ENCODE data around the gene GINM1.
A peak's percentile ranks its signal among the peaks of the same experiment; 100 is the strongest.

GINM1 gene, protein sequence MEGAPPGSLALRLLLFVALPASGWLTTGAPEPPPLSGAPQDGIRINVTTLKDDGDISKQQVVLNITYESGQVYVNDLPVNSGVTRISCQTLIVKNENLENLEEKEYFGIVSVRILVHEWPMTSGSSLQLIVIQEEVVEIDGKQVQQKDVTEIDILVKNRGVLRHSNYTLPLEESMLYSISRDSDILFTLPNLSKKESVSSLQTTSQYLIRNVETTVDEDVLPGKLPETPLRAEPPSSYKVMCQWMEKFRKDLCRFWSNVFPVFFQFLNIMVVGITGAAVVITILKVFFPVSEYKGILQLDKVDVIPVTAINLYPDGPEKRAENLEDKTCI

DNA sequence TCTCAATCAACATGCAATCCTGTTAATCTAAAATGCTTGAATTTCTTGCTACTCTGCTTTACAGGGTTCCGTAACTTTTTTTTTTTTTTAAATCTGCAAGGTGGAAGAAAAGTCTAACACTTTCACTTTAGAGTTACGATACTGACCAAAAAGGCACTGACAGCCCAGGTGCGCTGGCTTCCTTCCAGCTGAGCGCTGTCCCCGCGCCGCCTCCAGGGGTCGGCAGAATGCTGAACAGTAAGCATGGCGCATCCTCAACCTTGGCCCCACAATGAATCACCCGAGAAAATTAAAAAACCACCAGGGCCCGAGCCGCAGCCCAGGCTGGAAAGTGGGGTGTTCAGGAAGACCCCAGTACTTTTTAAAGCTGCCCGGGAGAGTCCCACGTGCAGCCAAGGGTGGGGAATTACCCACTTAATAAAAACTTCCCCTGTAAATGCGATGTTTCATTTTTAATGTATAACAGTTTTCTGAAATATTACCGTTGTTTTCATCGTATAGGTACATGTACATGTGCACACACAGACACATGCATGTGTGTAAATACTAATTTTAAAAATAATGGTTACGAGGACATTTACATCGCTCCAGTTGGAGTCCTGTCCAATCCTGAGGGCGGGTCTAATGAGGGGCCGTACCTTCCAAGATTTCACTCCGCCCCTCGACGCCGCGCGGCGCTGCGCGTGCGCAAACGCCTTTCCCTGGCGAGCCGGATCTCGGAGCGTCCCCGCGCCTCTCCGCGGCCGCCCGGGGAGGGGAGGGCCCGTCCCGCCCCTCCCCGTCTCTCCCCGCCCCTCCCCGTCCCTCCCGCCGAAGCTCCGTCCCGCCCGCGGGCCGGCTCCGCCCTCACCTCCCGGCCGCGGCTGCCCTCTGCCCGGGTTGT lies at the start of gene GINM1:
Gene GINM1 (plus strand): TSS at position 849 of the 883 bp plus-strand sequence. CDS start 40 bp downstream, outside the sequence.
- Histone ChIP-seq H3K4me3 (ENCODE audit: insufficient read length, low read depth) (peak within 1 kb of the TSS; percentile 90), H3K27me3 (ENCODE audit: insufficient read depth, insufficient read length) (peaks cover 2% of the 10 kb centered on the region), H3K9ac (ENCODE audit: insufficient read length, low read depth) (peak within 1 kb of the TSS; percentile 90), H3K9me3 (ENCODE audit: insufficient read depth, low read length) (no peaks in the 10 kb centered on the region), H3K36me3 (ENCODE audit: insufficient read depth, insufficient read length, low read length) (no peaks in the 10 kb centered on the region), H3K4me1 (ENCODE audit: insufficient read depth, insufficient read length) (no peaks in the 10 kb centered on the region)
- peak; percentile 82 for DNase-seq (ENCODE audit: low read depth, low spot score)
- TF ChIP-seq SUZ12 (IDR thresholded peaks at IDR 0.05; ENCODE audit: extremely low read depth, insufficient read depth, insufficient read length) (no peak), YY1 (IDR thresholded peaks at IDR 0.05; ENCODE audit: insufficient read depth, insufficient read length) (no peak), ZNF274 (IDR thresholded peaks at IDR 0.05; ENCODE audit: low read depth, low read length) (no peak)

DNA sequence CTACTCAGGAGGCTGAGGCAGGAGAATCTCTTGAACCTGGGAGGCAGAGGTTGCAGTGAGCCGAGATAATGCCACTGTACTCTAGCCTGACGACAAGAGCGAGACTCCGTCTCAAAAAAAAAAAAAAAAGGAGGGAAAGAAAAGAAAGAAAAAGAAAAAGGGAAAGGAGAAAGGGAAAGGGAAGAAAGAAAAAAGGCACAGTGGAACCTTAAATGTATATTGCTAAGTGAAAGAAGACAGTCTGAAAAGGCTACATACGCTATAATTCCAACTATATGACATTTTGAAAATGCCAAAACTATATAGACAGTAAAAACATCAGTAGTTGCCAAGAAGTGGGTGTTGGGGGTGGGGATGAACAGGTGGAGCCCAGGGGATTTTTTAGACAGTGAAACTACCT lies 36.5 kb upstream of the GINM1 start:
- no peaks in the 10 kb centered on the region for H3K4me1 ChIP-seq (ENCODE audit: insufficient read depth, insufficient read length)
- no peaks in the 10 kb centered on the region for H3K27me3 ChIP-seq (ENCODE audit: insufficient read depth, insufficient read length)
- no peak for DNase-seq (ENCODE audit: low read depth, low spot score)
- no peak overlapping the region for H3K9ac ChIP-seq (ENCODE audit: insufficient read length, low read depth)
- TF ChIP-seq YY1 (IDR thresholded peaks at IDR 0.05; ENCODE audit: insufficient read depth, insufficient read length) (no peak), SUZ12 (IDR thresholded peaks at IDR 0.05; ENCODE audit: extremely low read depth, insufficient read depth, insufficient read length) (no peak), ZNF274 (IDR thresholded peaks at IDR 0.05; ENCODE audit: low read depth, low read length) (no peak)
- no peak overlapping the region for H3K4me3 ChIP-seq (ENCODE audit: insufficient read length, low read depth)
- peaks cover 54% of the 10 kb centered on the region for H3K36me3 ChIP-seq (ENCODE audit: insufficient read depth, insufficient read length, low read length)
- H3K9me3 ChIP-seq (ENCODE audit: insufficient read depth, low read length), result no peaks in the 10 kb centered on the region

DNA sequence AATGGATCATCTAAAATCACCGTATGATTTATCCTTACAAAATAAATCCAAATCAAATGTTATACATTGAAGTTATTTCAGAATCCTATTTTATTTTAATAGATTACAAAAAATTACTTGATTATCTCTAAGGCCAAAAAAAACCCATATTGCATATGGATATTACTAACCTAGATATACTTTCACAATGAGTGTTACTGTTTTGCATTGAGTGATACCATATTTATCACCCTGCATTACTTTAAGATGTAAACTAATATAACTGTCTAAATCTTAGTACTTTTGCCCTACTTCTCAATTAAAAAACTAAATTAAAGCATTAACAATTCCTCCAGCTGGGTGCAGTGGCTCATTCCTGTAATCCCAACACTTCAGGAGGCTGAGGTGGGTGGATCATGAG lies 31.4 kb upstream of the GINM1 start:
- Histone ChIP-seq H3K27me3 (ENCODE audit: insufficient read depth, insufficient read length) (no peaks in the 10 kb centered on the region), H3K9ac (ENCODE audit: insufficient read length, low read depth) (no peak overlapping the region), H3K9me3 (ENCODE audit: insufficient read depth, low read length) (no peaks in the 10 kb centered on the region), H3K4me1 (ENCODE audit: insufficient read depth, insufficient read length) (no peaks in the 10 kb centered on the region), H3K36me3 (ENCODE audit: insufficient read depth, insufficient read length, low read length) (peaks cover 62% of the 10 kb centered on the region), H3K4me3 (ENCODE audit: insufficient read length, low read depth) (no peak overlapping the region)
- TF ChIP-seq SUZ12 (IDR thresholded peaks at IDR 0.05; ENCODE audit: extremely low read depth, insufficient read depth, insufficient read length) (no peak), ZNF274 (IDR thresholded peaks at IDR 0.05; ENCODE audit: low read depth, low read length) (no peak), YY1 (IDR thresholded peaks at IDR 0.05; ENCODE audit: insufficient read depth, insufficient read length) (no peak)
- DNase-seq (ENCODE audit: low read depth, low spot score), result no peak

DNA sequence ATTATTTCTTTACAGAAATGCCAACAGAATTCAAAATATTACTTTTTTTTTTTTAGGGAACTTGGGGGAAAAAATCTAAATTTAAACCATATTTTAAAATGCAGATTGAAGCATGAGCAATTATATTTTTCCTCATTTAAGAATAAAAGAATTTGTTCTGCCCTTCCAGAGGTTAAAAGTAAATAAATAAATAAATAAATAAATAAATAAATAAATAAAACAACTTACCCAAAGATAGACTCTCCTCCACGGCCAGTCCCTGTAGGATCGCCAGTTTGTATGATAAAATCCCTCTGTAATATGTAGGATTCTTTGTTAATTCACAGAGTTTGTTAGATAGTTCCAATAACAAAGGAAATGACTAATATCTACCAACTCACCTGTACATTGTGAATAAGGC lies 25.0 kb upstream of the GINM1 start:
- TF ChIP-seq YY1 (IDR thresholded peaks at IDR 0.05; ENCODE audit: insufficient read depth, insufficient read length), result no peak
- TF ChIP-seq SUZ12 (IDR thresholded peaks at IDR 0.05; ENCODE audit: extremely low read depth, insufficient read depth, insufficient read length), result no peak
- no peak for TF ChIP-seq ZNF274 (IDR thresholded peaks at IDR 0.05; ENCODE audit: low read depth, low read length)
- Histone ChIP-seq H3K4me3 (ENCODE audit: insufficient read length, low read depth) (no peak overlapping the region), H3K27me3 (ENCODE audit: insufficient read depth, insufficient read length) (no peaks in the 10 kb centered on the region), H3K36me3 (ENCODE audit: insufficient read depth, insufficient read length, low read length) (peaks cover 38% of the 10 kb centered on the region), H3K9ac (ENCODE audit: insufficient read length, low read depth) (no peak overlapping the region), H3K9me3 (ENCODE audit: insufficient read depth, low read length) (no peaks in the 10 kb centered on the region), H3K4me1 (ENCODE audit: insufficient read depth, insufficient read length) (no peaks in the 10 kb centered on the region)
- no peak for DNase-seq (ENCODE audit: low read depth, low spot score)

DNA sequence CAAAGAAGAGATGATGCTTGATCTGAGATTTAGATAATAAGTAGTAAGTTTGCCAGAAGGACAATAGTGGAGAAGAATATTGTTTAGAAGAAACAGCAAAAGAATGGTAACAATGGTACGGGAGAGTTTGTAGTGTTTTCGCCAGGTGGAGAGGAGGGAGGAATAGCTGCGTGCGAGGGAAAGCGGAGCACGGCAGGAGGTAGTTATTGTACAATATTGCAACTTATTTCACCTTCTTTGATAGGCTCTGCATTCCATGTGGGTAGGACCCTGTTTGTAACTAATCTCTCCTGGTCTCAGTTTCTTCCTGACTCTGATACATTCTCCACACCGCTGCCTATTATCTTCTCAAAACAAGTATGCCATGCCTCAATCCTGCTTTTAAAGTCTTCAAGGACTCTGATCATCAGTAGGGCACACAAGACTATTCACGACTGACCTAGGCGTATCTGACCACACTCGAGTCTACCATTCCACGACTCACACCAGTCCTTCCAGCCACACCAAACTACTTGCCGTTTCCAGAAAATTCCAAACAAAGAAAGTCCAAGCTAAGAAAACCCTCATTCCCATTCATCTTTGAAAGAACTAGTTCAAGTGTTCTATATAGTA lies 21.4 kb upstream of the GINM1 start:
- H3K27me3 ChIP-seq (ENCODE audit: insufficient read depth, insufficient read length), result no peaks in the 10 kb centered on the region
- peaks cover 10% of the 10 kb centered on the region for H3K36me3 ChIP-seq (ENCODE audit: insufficient read depth, insufficient read length, low read length)
- no peak for DNase-seq (ENCODE audit: low read depth, low spot score)
- H3K9ac ChIP-seq (ENCODE audit: insufficient read length, low read depth), result peak overlapping the region; percentile 95
- no peaks in the 10 kb centered on the region for H3K4me1 ChIP-seq (ENCODE audit: insufficient read depth, insufficient read length)
- TF ChIP-seq SUZ12 (IDR thresholded peaks at IDR 0.05; ENCODE audit: extremely low read depth, insufficient read depth, insufficient read length) (no peak), YY1 (IDR thresholded peaks at IDR 0.05; ENCODE audit: insufficient read depth, insufficient read length) (no peak), ZNF274 (IDR thresholded peaks at IDR 0.05; ENCODE audit: low read depth, low read length) (no peak)
- no peaks in the 10 kb centered on the region for H3K9me3 ChIP-seq (ENCODE audit: insufficient read depth, low read length)
- peak overlapping the region; percentile 86 for H3K4me3 ChIP-seq (ENCODE audit: insufficient read length, low read depth)

DNA sequence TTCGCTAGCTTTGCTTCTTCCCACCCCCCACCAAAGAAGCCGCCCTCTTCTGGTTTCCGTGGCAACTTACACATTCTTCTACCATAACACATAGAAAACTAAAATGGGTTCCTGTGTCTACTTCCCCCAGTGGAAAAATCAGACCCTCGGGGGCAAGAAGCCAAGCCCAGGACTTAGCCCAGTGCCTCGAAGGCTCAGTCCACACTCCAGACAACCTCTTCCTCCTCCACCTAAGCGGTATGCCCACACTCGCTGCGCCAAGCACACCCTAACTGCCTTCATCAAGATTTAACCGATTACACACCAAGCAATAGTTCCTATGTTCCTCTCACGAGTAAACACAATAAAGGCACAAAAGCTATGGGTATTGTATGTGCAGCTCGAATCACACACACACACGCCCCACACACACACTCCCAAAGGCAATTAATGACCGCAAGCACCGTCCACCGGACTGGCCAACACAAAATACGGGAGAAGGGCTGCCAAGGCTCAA lies 20.9 kb upstream of the GINM1 start:
- Histone ChIP-seq H3K36me3 (ENCODE audit: insufficient read depth, insufficient read length, low read length) (peaks cover 5% of the 10 kb centered on the region), H3K27me3 (ENCODE audit: insufficient read depth, insufficient read length) (no peaks in the 10 kb centered on the region), H3K9ac (ENCODE audit: insufficient read length, low read depth) (peak overlapping the region; percentile 95), H3K4me3 (ENCODE audit: insufficient read length, low read depth) (peak overlapping the region; percentile 86), H3K9me3 (ENCODE audit: insufficient read depth, low read length) (no peaks in the 10 kb centered on the region), H3K4me1 (ENCODE audit: insufficient read depth, insufficient read length) (no peaks in the 10 kb centered on the region)
- TF ChIP-seq SUZ12 (IDR thresholded peaks at IDR 0.05; ENCODE audit: extremely low read depth, insufficient read depth, insufficient read length), result no peak
- TF ChIP-seq ZNF274 (IDR thresholded peaks at IDR 0.05; ENCODE audit: low read depth, low read length), result no peak
- TF ChIP-seq YY1 (IDR thresholded peaks at IDR 0.05; ENCODE audit: insufficient read depth, insufficient read length), result no peak
- DNase-seq (ENCODE audit: low read depth, low spot score), result no peak
